ENCODE results near the gene ZSWIM8.

Gene ZSWIM8

GRCh38 chr10:73841526-73842285 lies 56.3 kb downstream of the ZSWIM8 start:
- Histone ChIP-seq H2BK5ac (ENCODE audit: low read depth, low read length, poor library complexity) (no peak overlapping the region), H2AK5ac (ENCODE audit: low read length) (no peak overlapping the region), H3K9ac (ENCODE audit: low read length) (peak overlapping the region; percentile 29), H3K4me1 (ENCODE audit: control insufficient read depth in 1 of 2, insufficient read depth in 2 of 2, low read length in 2 of 2) (peaks cover 0 to 6% of the 10 kb centered on the region in 2 experiments), H3K79me1 (ENCODE audit: low read length) (no peaks in the 10 kb centered on the region), H3K4me2 (ENCODE audit: low read length) (no peak overlapping the region), H3K79me2 (ENCODE audit: control insufficient read depth, insufficient read depth, low read length, poor library complexity) (no peaks in the 10 kb centered on the region), H3K9me3 (ENCODE audit: insufficient read depth, low read depth, low read length) (no peaks in the 10 kb centered on the region), H3K18ac (ENCODE audit: low read length) (no peak overlapping the region), H2BK12ac (ENCODE audit: low read length) (no peak overlapping the region), H2BK120ac (ENCODE audit: insufficient read depth, low read length, poor library complexity) (no peak overlapping the region), H3K4ac (ENCODE audit: low read depth, low read length) (no peak overlapping the region), H3K36me3 (ENCODE audit: control insufficient read depth in 1 of 2, insufficient read depth in 2 of 2, low read length in 2 of 2) (peaks cover 22 to 37% of the 10 kb centered on the region in 2 experiments), H4K8ac (ENCODE audit: low read depth, low read length) (no peak overlapping the region), H3K23ac (ENCODE audit: low read length) (no peak overlapping the region), H3K27ac (ENCODE audit: low read depth, low read length) (no peak overlapping the region), H3K4me3 (ENCODE audit: low read depth, low read length) (no peak overlapping the region), H2AFZ (ENCODE audit: insufficient read depth, low read length, poor library complexity) (no peak overlapping the region), H3K14ac (ENCODE audit: low read length) (no peak overlapping the region), H4K91ac (ENCODE audit: low read depth, low read length) (no peak overlapping the region), H3K27me3 (ENCODE audit: insufficient read depth, low read length) (no peaks in the 10 kb centered on the region), H4K12ac (ENCODE audit: low read depth, low read length) (no peak overlapping the region)
- WGBS (ENCODE audit: extremely low coverage, insufficient coverage, insufficient read length): no CpG with 5 or more reads among the region's 9 CpGs
- no peak for DNase-seq

DNA sequence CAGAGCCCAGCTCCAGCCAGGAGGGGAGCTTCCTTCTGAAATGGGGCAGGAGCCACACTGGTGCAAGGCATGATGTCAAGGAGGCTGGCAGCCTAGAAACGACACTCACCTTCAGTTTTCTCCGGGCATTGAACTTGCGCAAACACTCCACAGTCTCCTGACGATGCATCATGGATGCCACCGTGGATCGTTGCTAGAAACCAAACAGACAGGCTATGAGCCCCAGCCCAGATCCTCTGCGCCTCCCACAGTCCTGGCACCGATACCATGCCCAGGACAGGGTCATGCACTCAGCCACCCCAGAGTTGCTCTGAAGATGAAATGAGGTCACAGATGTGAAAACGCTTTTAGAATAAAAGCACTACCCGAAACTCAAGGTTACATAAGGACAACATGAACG lies 56.9 kb downstream of the ZSWIM8 start:
- no peak for DNase-seq
- Histone ChIP-seq H3K4me2 (ENCODE audit: low read length) (no peak overlapping the region), H2BK120ac (ENCODE audit: insufficient read depth, low read length, poor library complexity) (no peak overlapping the region), H4K91ac (ENCODE audit: low read depth, low read length) (no peak overlapping the region), H3K27me3 (ENCODE audit: insufficient read depth, low read length) (no peaks in the 10 kb centered on the region), H3K14ac (ENCODE audit: low read length) (no peak overlapping the region), H3K4ac (ENCODE audit: low read depth, low read length) (no peak overlapping the region), H3K9ac (ENCODE audit: low read length) (no peak overlapping the region), H3K4me1 (ENCODE audit: control insufficient read depth in 1 of 2, insufficient read depth in 2 of 2, low read length in 2 of 2) (peaks cover 0 to 6% of the 10 kb centered on the region in 2 experiments), H2AK5ac (ENCODE audit: low read length) (no peak overlapping the region), H2BK5ac (ENCODE audit: low read depth, low read length, poor library complexity) (no peak overlapping the region), H4K12ac (ENCODE audit: low read depth, low read length) (no peak overlapping the region), H4K8ac (ENCODE audit: low read depth, low read length) (no peak overlapping the region), H3K9me3 (ENCODE audit: insufficient read depth, low read depth, low read length) (no peaks in the 10 kb centered on the region), H2BK12ac (ENCODE audit: low read length) (no peak overlapping the region), H3K36me3 (ENCODE audit: control insufficient read depth in 1 of 2, insufficient read depth in 2 of 2, low read length in 2 of 2) (peaks cover 27 to 42% of the 10 kb centered on the region in 2 experiments), H3K79me1 (ENCODE audit: low read length) (no peaks in the 10 kb centered on the region), H3K18ac (ENCODE audit: low read length) (no peak overlapping the region), H2AFZ (ENCODE audit: insufficient read depth, low read length, poor library complexity) (no peak overlapping the region), H3K79me2 (ENCODE audit: control insufficient read depth, insufficient read depth, low read length, poor library complexity) (no peaks in the 10 kb centered on the region), H3K4me3 (ENCODE audit: low read depth, low read length) (no peak overlapping the region), H3K27ac (ENCODE audit: low read depth, low read length) (no peak overlapping the region), H3K23ac (ENCODE audit: low read length) (no peak overlapping the region)
- no CpG with 5 or more reads among the region's 11 CpGs for WGBS (ENCODE audit: extremely low coverage, insufficient coverage, insufficient read length)

DNA sequence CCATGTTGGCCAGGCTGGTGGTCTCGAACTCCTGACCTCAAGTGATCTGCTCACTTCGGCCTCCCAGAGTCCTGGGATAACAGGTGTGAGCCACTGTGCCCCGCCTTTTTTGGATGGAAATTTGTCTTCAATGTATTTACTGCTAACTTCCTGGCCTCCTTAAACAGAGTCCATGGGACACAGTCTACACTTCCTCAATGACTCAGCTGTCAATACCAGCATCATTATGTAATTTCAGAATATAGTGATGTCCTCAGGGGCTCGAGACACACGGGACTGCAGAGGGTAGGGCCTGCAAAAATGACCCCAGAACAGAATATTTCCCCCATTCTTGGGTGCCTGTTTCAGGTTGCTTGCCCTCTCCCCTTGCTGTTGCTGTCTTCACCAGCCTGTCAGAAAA lies 57.9 kb downstream of the ZSWIM8 start:
- H4K8ac ChIP-seq (ENCODE audit: low read depth, low read length): no peak overlapping the region
- H3K4me3 ChIP-seq (ENCODE audit: low read depth, low read length): no peak overlapping the region
- H3K27me3 ChIP-seq (ENCODE audit: insufficient read depth, low read length): no peaks in the 10 kb centered on the region
- H4K91ac ChIP-seq (ENCODE audit: low read depth, low read length): no peak overlapping the region
- no peak overlapping the region for H3K4me2 ChIP-seq (ENCODE audit: low read length)
- no peak overlapping the region for H2AK5ac ChIP-seq (ENCODE audit: low read length)
- peaks cover 36 to 51% of the 10 kb centered on the region in 2 experiments for H3K36me3 ChIP-seq (ENCODE audit: control insufficient read depth in 1 of 2, insufficient read depth in 2 of 2, low read length in 2 of 2)
- peak in 1 of 2 donors; percentile 49 for DNase-seq
- H3K23ac ChIP-seq (ENCODE audit: low read length): no peak overlapping the region
- no CpG with 5 or more reads among the region's 5 CpGs for WGBS (ENCODE audit: extremely low coverage, insufficient coverage, insufficient read length)
- H3K79me1 ChIP-seq (ENCODE audit: low read length): no peaks in the 10 kb centered on the region
- no peak overlapping the region for H3K9ac ChIP-seq (ENCODE audit: low read length)
- H3K4ac ChIP-seq (ENCODE audit: low read depth, low read length): no peak overlapping the region
- no peak overlapping the region for H3K27ac ChIP-seq (ENCODE audit: low read depth, low read length)
- H4K12ac ChIP-seq (ENCODE audit: low read depth, low read length): no peak overlapping the region
- H2BK120ac ChIP-seq (ENCODE audit: insufficient read depth, low read length, poor library complexity): no peak overlapping the region
- H2BK12ac ChIP-seq (ENCODE audit: low read length): no peak overlapping the region
- no peak overlapping the region for H2AFZ ChIP-seq (ENCODE audit: insufficient read depth, low read length, poor library complexity)
- peaks cover 0 to 3% of the 10 kb centered on the region in 2 experiments for H3K4me1 ChIP-seq (ENCODE audit: control insufficient read depth in 1 of 2, insufficient read depth in 2 of 2, low read length in 2 of 2)
- H3K18ac ChIP-seq (ENCODE audit: low read length): no peak overlapping the region
- H3K79me2 ChIP-seq (ENCODE audit: control insufficient read depth, insufficient read depth, low read length, poor library complexity): no peaks in the 10 kb centered on the region
- no peak overlapping the region for H3K14ac ChIP-seq (ENCODE audit: low read length)
- H3K9me3 ChIP-seq (ENCODE audit: insufficient read depth, low read depth, low read length): no peaks in the 10 kb centered on the region
- H2BK5ac ChIP-seq (ENCODE audit: low read depth, low read length, poor library complexity): no peak overlapping the region

DNA sequence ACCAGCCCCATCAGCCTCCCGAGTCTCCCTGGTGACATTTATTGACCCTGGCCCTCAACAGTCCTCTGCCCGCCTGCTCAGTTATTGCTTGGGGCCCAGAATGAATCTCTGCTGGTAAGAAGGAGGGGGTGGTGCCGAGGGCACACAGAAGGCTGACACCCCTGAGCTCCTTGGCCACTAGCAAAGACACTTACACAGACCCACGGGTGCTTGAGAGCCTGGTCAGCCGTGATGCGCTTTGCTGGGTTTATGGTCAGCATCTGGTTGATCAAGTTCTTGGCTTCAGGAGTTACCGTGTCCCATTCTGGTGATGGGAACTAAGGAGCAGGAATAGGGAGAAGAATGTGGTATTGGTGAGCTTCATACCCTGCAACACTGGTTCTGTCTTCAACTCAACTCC lies 61.6 kb downstream of the ZSWIM8 start:
- Histone ChIP-seq H3K27me3 (ENCODE audit: insufficient read depth, low read length) (no peaks in the 10 kb centered on the region), H2BK120ac (ENCODE audit: insufficient read depth, low read length, poor library complexity) (no peak overlapping the region), H3K4me3 (ENCODE audit: low read depth, low read length) (no peak overlapping the region), H2BK5ac (ENCODE audit: low read depth, low read length, poor library complexity) (no peak overlapping the region), H4K8ac (ENCODE audit: low read depth, low read length) (no peak overlapping the region), H2BK12ac (ENCODE audit: low read length) (no peak overlapping the region), H2AFZ (ENCODE audit: insufficient read depth, low read length, poor library complexity) (no peak overlapping the region), H3K14ac (ENCODE audit: low read length) (no peak overlapping the region), H2AK5ac (ENCODE audit: low read length) (no peak overlapping the region), H4K91ac (ENCODE audit: low read depth, low read length) (no peak overlapping the region), H4K12ac (ENCODE audit: low read depth, low read length) (no peak overlapping the region), H3K4me2 (ENCODE audit: low read length) (no peak overlapping the region), H3K27ac (ENCODE audit: low read depth, low read length) (no peak overlapping the region), H3K9me3 (ENCODE audit: insufficient read depth, low read depth, low read length) (no peaks in the 10 kb centered on the region), H3K18ac (ENCODE audit: low read length) (no peak overlapping the region), H3K9ac (ENCODE audit: low read length) (no peak overlapping the region), H3K79me1 (ENCODE audit: low read length) (no peaks in the 10 kb centered on the region), H3K4ac (ENCODE audit: low read depth, low read length) (no peak overlapping the region), H3K4me1 (ENCODE audit: control insufficient read depth in 1 of 2, insufficient read depth in 2 of 2, low read length in 2 of 2) (peaks cover 4 to 5% of the 10 kb centered on the region in 2 experiments), H3K23ac (ENCODE audit: low read length) (no peak overlapping the region), H3K36me3 (ENCODE audit: control insufficient read depth in 1 of 2, insufficient read depth in 2 of 2, low read length in 2 of 2) (peaks cover 33 to 43% of the 10 kb centered on the region in 2 experiments), H3K79me2 (ENCODE audit: control insufficient read depth, insufficient read depth, low read length, poor library complexity) (no peaks in the 10 kb centered on the region)
- no peak for DNase-seq
- WGBS (ENCODE audit: extremely low coverage, insufficient coverage, insufficient read length): no CpG with 5 or more reads among the region's 7 CpGs

Data from trophoblast cell (in vitro differentiated cells and primary cell).